ENCODE data around the gene TMEM258.

DNA sequence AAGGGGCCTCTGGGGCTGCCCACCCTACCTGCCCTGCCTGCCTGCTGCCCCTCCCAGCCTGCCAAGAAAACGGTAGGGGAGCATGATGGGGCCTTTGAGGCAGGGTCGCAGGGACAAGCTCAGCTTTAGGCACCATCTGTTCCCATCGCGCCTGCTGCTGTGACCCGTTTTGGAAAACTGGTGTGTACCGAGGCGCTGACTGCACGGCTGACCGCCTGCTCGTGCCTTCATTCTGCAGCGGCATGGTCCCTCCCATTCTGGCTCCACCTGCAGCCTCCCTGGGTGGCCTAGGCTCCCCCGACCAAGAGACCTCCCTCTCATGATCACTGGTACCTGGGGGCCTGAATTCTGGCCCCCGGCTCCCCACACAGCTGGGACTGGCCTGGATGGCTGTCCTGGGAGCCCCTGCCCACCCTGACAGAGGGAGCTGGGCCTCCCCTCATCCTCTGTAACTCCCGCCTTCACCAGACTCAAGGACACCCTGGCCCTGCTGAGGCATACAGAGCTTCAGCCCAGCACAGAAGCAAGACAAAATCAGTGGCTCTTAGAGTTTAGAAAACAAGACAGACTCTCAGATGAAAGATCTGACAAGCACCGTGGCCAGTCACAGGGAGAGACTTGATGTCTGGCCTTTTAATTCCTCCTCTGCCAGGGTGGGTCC lies 46.5 kb downstream of the TMEM258 start:
- TF ChIP-seq EZH2 (IDR thresholded peaks at IDR 0.05): no peak
- TF ChIP-seq, protein P1, sequence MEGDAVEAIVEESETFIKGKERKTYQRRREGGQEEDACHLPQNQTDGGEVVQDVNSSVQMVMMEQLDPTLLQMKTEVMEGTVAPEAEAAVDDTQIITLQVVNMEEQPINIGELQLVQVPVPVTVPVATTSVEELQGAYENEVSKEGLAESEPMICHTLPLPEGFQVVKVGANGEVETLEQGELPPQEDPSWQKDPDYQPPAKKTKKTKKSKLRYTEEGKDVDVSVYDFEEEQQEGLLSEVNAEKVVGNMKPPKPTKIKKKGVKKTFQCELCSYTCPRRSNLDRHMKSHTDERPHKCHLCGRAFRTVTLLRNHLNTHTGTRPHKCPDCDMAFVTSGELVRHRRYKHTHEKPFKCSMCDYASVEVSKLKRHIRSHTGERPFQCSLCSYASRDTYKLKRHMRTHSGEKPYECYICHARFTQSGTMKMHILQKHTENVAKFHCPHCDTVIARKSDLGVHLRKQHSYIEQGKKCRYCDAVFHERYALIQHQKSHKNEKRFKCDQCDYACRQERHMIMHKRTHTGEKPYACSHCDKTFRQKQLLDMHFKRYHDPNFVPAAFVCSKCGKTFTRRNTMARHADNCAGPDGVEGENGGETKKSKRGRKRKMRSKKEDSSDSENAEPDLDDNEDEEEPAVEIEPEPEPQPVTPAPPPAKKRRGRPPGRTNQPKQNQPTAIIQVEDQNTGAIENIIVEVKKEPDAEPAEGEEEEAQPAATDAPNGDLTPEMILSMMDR (IDR thresholded peaks at IDR 0.05): no peak

All from neural progenitor cell (in vitro differentiated cells).